ENCODE measurements around the gene LYZ. TPM values are rescaled to one million over a fixed set of nuclear protein-coding genes. Genes with fewer than 3 reads are reported as not detected.

Gene LYZ
- total and polyA plus RNA-seq, 9 of the 15 experiments (the other 6 are each of a cell fraction or from before 2014, with no cell fraction given) = 27.2 to 96.3 (median 42.1) TPM

GRCh38 chr12:69298947-69299346, 49.2 kb upstream of the LYZ start:
- Histone ChIP-seq H3K79me2 (ENCODE audit: control insufficient read depth, insufficient read depth, low read length) (no peaks in the 10 kb centered on the region), H3K27ac (ENCODE audit: extremely low read depth, low read depth, low read length) (no peak overlapping the region), H3K36me3 (ENCODE audit: control insufficient read depth, insufficient read depth, low read length) (no peaks in the 10 kb centered on the region), H3K4me2 (ENCODE audit: insufficient read depth, low read length) (no peak overlapping the region), H3K9ac (ENCODE audit: insufficient read depth in 1 of 2, low read depth in 2 of 2, low read length in 2 of 2) (no peak overlapping the region), H3K9me1 (ENCODE audit: control insufficient read depth, insufficient read depth, low read length) (no peaks in the 10 kb centered on the region), H4K20me1 (replicated peaks; ENCODE audit: control insufficient read depth, insufficient read depth, low read length) (no peaks in the 10 kb centered on the region), H3K27me3 (ENCODE audit: control insufficient read depth in 2 of 2, insufficient read depth in 2 of 2, low read length in 2 of 2) (no peaks in the 10 kb centered on the region), H3K4me1 (replicated peaks in 1 of 2; ENCODE audit: control insufficient read depth in 2 of 2, insufficient read depth in 2 of 2, low read length in 2 of 2) (no peaks in the 10 kb centered on the region), H3K4me3 (no peak overlapping the region), H2AFZ (ENCODE audit: low read depth, low read length) (no peak overlapping the region), H3K9me3 (replicated peaks; ENCODE audit: control insufficient read depth, insufficient read depth, low read depth, low read length) (0 out of 2 replicates have a peak, but pooled peaks cover 2% of the 10 kb centered on the region)
- BruUV-seq (replicated peaks) = no TSS peak
- ChIA-PET CTCF (ENCODE audit: low intra/inter-chr PET ratio) (no interaction called here), POLR2A (no interaction called here)
- in situ Hi-C loops (cut with MboI) (no loop called here), intact Hi-C loops (cut with micrococcal nuclease) (no loop called here)
- no peak for FAIRE-seq
- no peak for ATAC-seq
- DNase-seq (ENCODE audit: extremely low read depth in 1 of 4, low spot score in 3 of 4) = no peak
- WGBS (ENCODE audit: insufficient coverage, low coverage, missing lambda C conversion rate) = 4% methylated on average over 2 of the region's 2 CpGs
- no peak for TF ChIP-seq MED1 (CRISPR knock-in tag; IDR thresholded peaks at IDR 0.05; ENCODE audit: borderline replicate concordance)
- no peak for TF ChIP-seq HMG20A (CRISPR knock-in tag; conservative IDR thresholded peaks at IDR 0.05)
- TF ChIP-seq CEBPB (tag; IDR thresholded peaks at IDR 0.05) = 0 out of 2 replicates have a peak, but pooled peaks have one; percentile 35
- TF ChIP-seq MAZ (CRISPR knock-in tag; conservative IDR thresholded peaks at IDR 0.05 in 1 of 2, IDR thresholded peaks at IDR 0.05 in 1 of 2) = no peak
- TF ChIP-seq GTF2E2 (tag; IDR thresholded peaks at IDR 0.05) = no peak
- TF ChIP-seq ZNF175 (CRISPR knock-in tag; IDR thresholded peaks at IDR 0.05; ENCODE audit: low read depth) = no peak
- no peak for TF ChIP-seq ESRRB (CRISPR knock-in tag; IDR thresholded peaks at IDR 0.05; ENCODE audit: borderline replicate concordance)
- no peak for TF ChIP-seq CBFB (CRISPR knock-in tag; IDR thresholded peaks at IDR 0.05)
- no peak for TF ChIP-seq SREBF2 (CRISPR knock-in tag; IDR thresholded peaks at IDR 0.05)
- TF ChIP-seq ZNF121 (CRISPR knock-in tag; conservative IDR thresholded peaks at IDR 0.05) = no peak
- no peak for TF ChIP-seq CEBPG (CRISPR knock-in tag; IDR thresholded peaks at IDR 0.05)
- TF ChIP-seq CEBPG (tag; conservative IDR thresholded peaks at IDR 0.05 in 1 of 2, IDR thresholded peaks at IDR 0.05 in 1 of 2) = peak; percentile 33 to 34; a peak in 1 of 4 replicates
